NCI-H2107 (cell line): ENCODE data around the gene SLC29A4.

Experiments
- DNase-seq: peaks from one replicate; lab custom pipeline; 2025; lab: John Stamatoyannopoulos, UW

The SLC29A4 gene

GRCh38 chr7:5352440-5353010, 69.8 kb downstream of the SLC29A4 start:
- no peak for DNase-seq

- DNase-seq = no peak
Observed at GRCh38 chr7:5354460-5355232, 71.9 kb downstream of the SLC29A4 start.
